HG03558 (cell line): ENCODE measurements around the gene PRKCB.

Experiments
- ATAC-seq: cut with Tn5 transposase; IDR thresholded peaks from one replicate; pipeline ENCODE4 v1.9.1; 2021; ENCODE audit warnings: moderate number of reproducible peaks; ENCODE audit not compliant: unreplicated experiment; ENCODE audit errors: extremely low read depth

The PRKCB gene

DNA sequence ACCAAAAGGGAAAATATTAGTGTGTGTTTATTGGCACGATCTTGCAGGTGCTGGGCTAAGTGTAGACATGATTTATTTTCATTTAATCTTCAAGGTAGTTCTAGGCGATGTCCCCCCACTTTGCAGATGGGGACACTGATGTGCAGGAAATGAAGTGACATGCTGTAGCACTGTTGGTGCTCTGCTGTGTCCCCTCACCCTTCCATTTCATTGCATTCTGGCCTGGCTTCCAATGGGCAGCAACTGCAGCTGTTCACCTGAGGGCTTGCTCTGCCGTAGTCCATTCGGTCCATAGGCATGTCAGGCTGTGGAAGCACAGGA lies 123.9 kb downstream of the PRKCB start:
- no peak for ATAC-seq

DNA sequence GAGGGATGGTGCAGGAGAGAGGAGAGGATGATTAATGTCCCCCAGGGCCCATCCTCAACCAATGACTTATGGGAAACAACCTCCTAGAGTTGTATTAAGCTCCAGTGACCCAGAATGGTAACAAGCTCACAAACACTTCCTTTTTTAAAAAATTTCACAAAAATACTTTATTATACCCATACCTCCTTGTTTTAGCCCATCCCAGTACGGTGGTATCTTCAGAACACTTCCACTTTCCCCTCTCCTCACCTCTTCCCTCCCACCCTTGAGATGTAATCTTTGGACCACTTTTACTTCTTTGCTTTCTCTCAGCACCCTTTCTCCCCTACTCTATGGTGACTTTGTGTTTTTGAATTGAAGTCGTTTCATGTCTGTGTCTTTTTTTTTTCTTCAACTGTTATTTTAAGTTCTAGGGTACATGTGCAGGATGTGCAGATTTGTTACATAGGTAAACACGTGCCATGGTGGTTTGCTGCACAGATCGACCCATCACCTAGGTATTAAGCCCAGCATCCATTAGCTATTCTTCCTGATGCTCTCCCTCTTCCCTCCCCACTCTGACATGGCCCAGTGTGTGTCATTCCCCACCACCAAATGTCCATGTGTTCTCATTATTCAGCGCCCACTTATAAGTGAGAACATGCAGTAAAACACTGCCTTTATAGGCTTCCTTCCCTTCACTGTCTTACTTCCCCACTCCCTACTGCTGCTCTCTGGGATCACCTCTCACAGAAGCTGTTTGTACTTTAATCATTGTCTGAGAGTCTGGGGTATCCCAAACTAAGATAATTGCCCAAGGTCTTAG lies 124.5 kb downstream of the PRKCB start:
- ATAC-seq = no peak

DNA sequence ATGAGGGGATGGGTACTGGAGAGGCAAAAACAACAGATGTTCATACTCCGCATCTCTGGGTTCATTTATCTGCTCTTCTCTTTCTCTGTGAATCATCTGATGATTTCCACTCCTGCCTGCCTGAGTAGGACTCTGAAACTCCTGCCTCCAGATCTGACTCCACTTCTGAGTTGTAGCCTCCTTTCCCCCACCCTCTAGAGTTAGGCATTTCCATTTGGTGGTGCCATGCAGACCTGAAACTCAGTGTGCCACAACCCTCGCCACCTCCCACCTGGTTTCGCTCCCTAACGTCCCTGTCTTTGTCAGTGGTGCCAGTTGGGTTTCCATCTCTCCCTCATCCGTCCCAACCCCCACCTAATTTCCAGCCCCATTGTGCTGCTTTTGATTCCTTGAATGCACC lies 126.2 kb downstream of the PRKCB start:
- no peak for ATAC-seq

DNA sequence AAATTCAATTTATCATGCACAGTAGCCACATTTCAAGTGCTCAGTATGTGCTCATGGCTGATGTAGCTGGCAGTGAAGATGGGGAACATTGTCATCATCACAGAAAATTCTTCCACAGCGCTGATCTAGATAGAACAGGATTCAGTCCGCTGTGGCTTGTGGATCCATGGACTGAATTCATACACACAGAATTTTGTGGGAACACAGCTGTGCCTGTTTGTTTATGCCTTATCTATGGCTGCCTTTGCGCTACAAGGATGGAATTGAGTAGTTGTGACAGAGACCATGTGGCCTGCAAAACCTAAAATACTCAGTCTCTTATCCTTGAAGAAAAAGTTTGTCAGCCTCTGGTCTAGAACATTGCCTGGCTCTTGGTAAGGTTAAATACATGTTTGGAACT lies 128.4 kb downstream of the PRKCB start:
- no peak for ATAC-seq

DNA sequence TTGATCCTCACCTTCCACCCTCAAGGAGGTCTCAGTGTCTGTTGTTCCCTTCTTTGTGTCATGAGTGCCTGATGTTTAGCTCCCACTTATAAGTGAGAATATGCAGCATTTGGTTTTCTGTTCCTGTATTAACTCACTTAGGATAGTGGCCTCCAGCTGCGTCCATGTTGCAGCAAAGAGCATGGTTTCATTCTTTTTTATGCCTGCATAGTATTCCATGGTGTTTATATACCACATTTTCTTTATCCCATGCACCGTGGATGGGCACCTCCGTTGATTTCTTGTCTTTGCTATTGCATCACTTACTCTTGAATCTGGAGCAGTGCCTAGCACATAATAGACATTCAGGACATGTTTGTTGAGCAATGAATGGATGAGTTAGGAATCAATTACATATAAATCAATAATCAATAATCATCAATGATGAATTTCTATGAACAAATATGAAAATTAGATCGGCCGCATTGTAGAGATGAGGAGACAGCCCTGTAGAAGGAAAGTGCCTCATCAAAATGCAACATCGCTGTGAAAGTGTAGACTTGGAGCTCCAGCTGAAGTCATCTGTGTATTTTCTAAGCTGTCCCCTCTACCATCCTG lies 129.5 kb downstream of the PRKCB start:
- no peak for ATAC-seq

DNA sequence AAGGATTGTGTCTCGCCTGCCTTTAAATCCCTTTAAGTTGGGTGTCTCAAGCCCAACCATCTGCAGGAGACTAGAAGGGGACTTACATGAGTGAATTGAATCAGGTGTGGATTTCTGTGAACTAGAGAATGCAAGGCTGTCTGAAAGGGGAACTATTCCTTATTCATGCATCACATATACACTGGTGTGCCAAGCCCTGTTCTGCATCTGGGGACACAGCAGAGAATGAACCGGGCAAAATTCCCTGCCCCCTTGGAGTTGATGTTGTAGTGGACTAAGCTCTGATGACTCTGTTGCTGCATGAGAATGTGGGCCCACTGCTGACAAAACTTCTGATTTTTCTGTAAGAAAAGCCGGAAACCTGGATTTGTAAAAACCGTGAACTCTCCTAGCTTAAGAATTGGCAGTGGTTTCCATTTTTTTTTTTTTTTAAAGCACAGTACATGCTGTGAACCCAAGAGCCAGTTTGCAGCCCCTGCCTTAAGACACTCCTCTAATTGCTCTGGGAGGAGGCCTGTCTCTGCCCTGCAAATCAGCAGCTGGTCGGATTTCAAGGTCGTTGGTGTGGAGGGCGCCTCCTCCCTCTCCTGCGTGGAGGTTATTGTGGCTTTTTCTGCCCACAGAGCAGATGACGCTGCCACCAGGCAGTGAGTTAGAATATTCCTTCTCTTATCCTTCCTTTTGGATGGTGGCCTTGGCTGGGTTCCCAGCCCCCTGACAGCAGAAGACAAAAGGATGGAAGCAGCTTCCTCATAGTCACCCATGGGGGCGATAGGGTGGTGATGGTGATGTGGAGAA lies 131.0 kb downstream of the PRKCB start:
- ATAC-seq = no peak

DNA sequence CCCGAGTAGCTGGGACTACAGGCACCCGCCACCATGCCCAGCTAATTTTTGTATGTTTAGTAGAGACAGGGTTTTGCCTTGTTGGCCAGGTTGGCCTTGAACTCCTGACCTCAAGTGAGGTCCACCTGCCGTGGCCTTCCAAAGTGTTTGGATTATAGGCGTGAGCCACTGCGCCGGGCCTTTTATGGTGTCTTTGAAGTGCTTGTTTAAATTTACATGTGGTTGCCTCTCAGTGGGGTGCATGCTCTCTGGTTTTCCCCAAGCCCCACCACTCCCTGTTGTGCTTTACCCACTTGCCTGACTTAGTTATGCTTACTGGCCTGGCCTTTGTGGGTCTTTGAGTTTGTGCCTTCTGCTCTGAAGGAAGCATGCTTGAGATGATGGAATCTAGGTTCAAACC lies 132.0 kb downstream of the PRKCB start:
- no peak for ATAC-seq

DNA sequence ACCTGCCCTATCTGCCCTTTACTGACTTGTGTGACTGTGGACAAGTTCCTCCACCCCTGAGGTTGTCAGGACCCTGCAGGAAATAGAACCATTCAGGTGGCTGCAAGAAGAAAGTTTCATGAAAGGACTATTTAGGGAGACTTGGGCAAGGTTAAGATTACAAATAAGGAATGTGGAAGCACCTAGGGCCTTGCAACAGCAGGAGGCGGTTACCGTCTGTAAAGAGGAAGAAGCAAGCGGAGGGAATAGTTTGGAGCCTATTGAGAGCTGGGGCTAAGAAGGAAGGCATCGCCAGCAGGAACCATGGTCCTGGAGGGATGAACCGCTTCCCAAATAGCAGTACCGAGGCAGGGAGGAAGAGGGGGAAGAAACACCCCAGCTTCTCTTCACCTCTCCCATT lies 132.4 kb downstream of the PRKCB start:
- ATAC-seq = no peak

DNA sequence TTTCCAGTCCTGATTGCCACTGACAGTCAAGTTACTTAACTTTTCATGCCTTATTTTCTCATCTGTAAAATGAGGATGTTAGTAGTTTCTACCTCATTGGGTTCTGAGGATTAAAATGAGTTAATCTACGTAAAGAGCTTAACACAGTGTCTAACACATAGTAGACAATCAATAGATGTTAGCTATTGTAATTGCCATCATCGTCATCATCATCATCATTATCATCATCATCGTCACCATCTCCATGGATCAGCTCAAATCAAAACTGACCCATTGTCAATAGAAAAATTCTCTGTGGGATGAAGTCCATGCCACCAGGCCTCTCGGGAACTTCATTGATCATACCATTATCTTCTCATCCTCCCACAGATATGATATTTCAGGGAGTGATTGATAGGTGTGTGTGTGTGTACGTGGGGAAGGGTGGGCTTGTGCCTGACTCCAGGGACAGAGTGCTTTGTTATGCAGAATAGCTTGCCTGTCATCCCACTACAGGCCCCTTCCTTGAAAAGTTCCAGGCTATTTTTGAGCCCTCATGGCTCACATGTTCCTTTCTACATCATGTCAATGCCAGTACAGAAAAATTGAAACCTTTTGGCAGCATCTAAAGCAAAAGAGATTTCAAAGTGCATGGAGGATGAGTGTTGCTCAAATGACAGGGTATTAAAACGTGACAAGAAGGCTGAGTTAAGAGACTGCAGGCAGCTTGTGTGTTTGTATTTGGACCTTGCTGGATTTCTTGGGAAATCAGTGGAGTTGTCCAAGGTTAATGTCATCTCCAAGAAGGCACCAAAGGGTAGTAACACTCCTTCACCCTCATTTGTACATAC lies 133.9 kb downstream of the PRKCB start:
- ATAC-seq = no peak

DNA sequence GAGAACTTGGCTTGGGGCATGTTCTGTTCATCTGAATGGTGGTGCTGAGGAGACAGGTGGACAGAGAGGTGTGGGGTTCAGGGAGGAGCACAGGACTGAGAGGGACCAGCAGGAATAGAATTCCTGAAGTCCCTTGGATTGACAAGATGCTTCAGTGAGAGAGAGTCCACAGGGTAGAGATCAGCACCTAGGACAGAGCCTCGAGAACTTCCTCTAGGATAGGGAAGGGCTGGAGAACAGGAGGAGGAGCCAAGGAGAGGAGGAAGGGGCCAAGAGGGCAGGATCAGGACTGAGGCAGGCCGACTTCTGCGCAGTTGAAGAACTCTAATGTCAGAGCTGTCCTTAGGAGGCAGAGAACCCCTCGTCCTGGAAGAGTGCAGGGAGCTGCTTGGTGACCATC lies 138.4 kb downstream of the PRKCB start:
- no peak for ATAC-seq

DNA sequence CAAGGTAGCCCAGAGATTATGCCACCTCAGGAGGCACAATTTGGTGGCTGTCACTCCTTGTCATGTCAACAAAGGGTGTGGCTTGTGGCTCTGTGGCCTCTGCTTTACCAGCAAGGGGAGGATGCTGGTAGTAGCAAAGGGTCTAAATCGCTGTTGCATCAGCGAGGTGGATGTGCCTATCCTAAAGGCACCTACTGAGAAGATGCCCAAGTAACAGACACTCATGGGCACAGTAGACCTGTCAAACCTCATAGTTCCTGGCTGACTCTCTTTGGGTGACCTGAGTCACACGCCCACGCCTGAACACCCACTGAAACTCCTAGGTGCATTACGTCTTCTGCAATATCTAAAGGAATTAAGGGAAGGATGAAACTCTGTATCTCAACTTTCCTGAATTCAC lies 139.5 kb downstream of the PRKCB start:
- no peak for ATAC-seq

DNA sequence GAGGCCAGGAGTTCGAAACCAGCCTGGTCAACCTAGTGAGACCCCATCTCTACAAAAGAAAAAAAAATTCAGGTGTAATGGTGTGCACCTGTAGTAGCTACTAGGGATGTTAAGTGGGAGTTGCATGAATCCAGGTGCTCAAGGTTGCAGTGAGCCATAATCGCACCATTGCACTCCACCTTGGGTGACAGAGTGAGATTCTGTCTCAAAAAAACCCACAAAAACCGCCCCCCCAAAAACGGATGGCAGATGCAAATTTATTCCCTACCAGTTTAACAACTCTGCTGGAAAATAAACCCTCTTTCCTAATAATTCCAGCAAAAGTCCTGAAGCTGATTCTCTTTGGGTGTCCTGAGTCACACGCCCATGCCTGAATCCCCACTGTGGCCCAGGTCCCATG lies 140.3 kb downstream of the PRKCB start:
- ATAC-seq = no peak

DNA sequence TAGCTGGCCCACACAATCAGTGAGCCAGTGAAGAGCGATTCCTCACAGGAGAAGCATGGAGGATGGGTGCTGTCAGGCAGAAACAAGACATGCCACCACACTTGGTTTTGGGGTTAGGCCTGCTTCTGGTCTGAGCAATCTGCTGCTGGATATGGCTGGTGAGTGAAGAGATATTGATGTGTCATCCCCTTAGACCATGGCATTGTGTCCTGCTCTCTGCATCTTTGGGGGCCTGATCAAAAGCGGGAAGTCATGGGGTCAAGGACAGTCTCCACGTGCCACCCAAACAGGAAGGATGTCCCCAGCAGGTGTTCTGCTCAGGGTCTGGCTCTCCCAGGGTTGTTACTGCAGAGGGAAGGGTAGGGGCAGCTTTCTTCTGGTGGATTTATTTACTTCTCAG lies 140.7 kb downstream of the PRKCB start:
- ATAC-seq = no peak

DNA sequence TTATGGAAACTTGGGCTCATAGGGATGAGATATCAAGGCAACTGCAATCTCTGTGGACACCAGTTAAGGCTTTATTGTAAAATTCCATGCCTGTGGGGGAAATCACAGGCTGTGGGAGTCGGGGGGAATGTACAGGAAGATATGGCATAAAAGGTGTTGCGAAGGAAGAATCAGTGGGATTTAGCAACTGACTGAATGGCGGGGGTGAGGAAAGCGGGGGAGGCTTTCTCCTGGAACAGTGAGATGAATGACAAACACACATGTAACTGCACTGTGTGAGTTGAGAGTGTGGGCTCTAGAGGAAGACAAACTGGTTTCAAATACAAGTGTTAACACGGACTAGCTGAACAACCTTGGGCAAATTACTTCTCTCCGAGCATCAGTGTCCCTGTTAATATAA lies 143.7 kb downstream of the PRKCB start:
- no peak for ATAC-seq

DNA sequence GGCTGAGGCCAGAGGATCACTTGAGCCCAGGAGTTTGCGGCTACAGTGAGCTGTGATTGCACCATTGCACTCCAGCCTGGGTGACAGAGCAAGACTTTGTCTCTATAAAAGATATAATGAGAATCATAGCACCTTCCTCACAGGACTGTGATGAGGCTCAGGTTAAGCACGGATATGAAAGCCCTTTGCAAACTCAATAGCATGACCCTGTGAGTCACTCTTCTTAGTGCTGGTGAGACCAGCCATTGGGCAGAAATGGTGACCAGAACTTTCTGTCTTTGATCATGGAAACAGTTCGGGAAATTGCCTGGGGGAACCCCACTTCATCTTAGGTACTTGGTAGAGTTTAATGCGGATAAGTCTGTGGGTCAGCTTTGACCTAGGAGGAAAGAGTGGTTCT lies 144.2 kb downstream of the PRKCB start:
- ATAC-seq = no peak

DNA sequence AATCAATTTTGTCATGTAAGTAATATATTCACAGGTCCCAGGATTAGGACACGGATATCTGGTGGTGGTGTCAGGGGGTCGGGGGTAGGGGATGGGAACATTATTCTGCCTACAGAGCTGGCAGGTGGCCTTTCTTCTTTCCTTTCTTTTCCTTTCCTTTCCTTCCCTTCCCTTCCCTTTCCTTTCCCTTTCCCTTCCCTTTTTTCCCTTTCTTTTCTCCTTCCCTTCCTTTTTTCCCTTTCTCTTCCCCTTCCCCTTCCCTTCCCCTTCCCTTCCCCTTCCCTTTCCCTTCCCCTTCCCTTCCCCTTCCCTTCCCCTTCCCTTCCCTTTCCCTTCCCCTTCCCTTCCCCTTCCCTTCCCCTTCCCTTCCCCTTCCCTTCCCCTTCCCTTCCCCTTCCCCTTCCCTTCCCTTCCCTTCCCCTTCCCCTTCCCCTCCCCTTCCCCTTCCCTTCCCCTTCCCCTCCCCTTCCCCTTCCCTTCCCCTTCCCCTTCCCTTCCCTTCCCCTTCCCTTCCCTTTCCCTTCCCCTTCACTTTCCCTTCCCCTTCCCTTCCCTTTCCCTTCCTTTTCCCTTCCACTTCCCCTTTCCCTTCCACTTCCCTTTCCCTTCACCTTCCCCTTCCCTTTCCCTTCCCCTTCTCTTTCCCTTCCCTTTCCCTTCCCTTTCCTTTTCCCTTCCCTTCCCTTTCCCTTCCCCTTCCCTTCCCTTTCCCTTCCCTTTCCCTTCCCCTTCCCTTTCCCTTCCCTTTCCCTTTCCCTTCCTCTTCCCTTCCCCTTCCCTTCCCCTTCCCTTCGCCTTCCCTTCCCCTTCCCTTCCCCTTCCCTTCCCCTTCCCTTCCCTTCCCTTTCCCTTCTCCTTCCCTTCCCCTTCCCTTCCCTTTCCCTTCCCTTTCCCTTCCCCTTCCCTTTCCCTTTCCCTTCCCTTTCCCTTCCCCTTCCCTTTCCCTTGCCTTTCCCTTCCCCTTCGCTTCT lies 145.9 kb downstream of the PRKCB start:
- ATAC-seq = no peak

DNA sequence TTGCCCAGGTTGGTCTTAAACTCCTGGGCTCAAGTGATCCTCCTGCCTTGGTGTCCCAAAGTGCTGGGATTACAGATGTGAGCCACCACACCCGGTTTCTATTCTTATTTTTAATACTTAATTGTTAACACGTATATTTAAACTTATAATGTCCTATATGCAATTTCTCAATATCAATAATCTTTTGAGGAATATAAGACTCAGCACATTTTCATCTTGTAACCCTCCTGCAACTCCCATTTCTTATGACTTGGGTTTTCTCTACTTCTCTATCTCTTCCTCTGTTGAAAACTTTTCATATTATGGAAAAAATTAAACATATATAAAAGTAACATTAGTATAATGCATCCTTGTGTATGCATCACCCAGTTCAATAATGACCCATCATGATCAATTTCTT lies 150.7 kb downstream of the PRKCB start:
- ATAC-seq = no peak

DNA sequence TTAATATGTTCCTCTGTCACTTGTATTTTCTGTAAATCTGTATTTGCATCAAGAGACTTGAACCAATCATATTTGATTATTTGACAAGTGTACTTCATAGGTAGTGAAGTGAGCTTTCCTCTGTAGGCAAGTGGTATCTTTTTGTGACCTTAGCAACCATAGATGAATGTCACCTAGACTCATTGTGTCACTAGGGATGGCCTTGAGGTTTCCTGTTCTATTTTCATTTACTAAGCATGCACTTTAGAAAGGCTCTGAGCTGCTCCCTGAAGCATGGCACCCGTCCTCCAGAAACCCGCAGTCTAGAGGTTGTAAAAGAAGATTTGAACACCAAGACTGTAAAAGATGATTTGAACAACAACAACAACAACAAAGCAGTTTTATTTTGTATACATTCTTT lies 151.7 kb downstream of the PRKCB start:
- no peak for ATAC-seq

DNA sequence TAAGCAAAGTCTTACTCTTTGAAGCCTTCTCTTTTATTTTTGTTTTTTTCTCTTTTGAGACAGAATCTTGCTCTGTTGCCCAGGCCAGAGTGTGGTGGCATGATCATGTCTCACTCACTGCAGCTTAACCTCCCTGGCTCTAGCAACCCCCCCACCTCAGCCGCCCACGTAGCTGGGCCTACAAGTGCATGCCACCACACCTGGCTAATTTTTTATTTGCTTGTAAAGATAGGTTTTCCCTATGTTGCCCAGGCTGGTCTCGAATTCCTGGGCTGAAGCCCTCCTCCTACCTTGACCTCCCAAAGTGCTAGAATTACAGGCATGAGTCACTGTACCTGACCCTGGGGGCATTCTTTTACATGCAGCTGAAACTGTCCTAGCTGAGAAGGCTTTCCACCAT lies 154.7 kb downstream of the PRKCB start:
- no peak for ATAC-seq

DNA sequence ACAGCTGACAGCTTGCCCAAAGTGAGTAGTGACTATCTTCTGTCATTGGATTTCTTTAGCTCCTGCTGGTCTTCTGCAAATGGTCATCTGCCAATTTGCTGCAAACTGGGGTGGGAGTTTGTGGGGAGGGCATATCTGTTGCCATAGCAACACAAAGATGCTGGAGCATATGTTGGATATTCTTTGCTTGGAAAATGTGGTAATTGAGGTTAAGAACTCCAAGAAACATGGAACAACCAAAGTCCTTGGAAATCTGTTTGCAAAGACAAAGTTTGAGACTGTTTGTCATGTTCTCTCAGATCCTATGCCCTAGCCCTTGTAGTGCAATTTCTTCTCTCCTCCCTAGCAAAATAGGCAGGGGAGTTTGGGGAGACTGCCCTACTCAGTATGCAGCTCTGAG lies 155.3 kb downstream of the PRKCB start:
- no peak for ATAC-seq
